GM12878 (cell line): ENCODE results near the gene NDC1. TPM values are rescaled to one million over a fixed set of nuclear protein-coding genes. Genes with fewer than 3 reads are reported as not detected.

Experiments
- ATAC-seq: fragments of 200-7000 bp; cut with Tn5 transposase; 3 replicates; pipeline ENCODE4 v1.9.1; 2020; ENCODE audit warnings: mild to moderate bottlenecking, moderate library complexity
- BruUV-seq: library from RNA; stranded (reverse); fragments of 400-500 nt; replicated peaks from 2 replicates; lab custom pipeline; 2021; lab: Mats Ljungman, UMichigan
- CTCF ChIA-PET: fragments of 300-600 bp; sonication (Branson Sonifier 250); formaldehyde crosslinking; extraction: SDS; loops from one replicate; lab custom pipeline; 2021; ENCODE audit warnings: inconsistent platforms; lab: Yijun Ruan, JAX
- POLR2A ChIA-PET: fragments of 350-600 bp; formaldehyde crosslinking; extraction: SDS; loops from one replicate; lab custom pipeline; 2021; ENCODE audit warnings: inconsistent platforms; lab: Charles Lee
- RAD21 ChIA-PET: fragments of 300-600 bp; sonication (Branson Sonifier 250); formaldehyde crosslinking; loops from one replicate; lab custom pipeline; 2023; ENCODE audit warnings: antibody characterized with exemption; ENCODE audit not compliant: unreplicated experiment; lab: Charles Lee
- SMC1A ChIA-PET: fragments of 300-600 bp; sonication (Branson Sonifier 250); formaldehyde crosslinking; loops from one replicate; lab custom pipeline; 2023; ENCODE audit not compliant: unreplicated experiment, uncharacterized antibody; lab: Charles Lee
- DNase-seq: peaks from one replicate; pipeline ENCODE4 v3.0.0-alpha.2; 2011; ENCODE audit warnings: low read depth, low spot score
- FAIRE-seq: peaks from 3 replicates; lab custom pipeline; 2011; peaks lifted over from hg19 to GRCh38; lab: Jason Lieb, UNC
- H2AFZ ChIP-seq: 2 replicates; pipeline ENCODE4 v1.6.0; 2011; ENCODE audit warnings: low read depth, low read length, control low read depth; ENCODE audit not compliant: control insufficient read depth
- H3K27ac ChIP-seq: 2 replicates; pipeline ENCODE4 v1.5.1; 2011; ENCODE audit warnings: control low read depth; ENCODE audit not compliant: control insufficient read depth, insufficient read depth
- H3K27me3 ChIP-seq, 2 experiments: replicated peaks in 1 of 2; 2 replicates each; pipeline versions ENCODE4 v1.6.0 to v1.6.1; 2011; ENCODE audit warnings: low read length in 1 of 2; ENCODE audit not compliant: control insufficient read depth in 2 of 2, insufficient read depth in 2 of 2
- H3K36me3 ChIP-seq, 2 experiments: 2 replicates each; pipeline ENCODE4 v1.5.1; 2011; ENCODE audit warnings: low read length in 1 of 2; ENCODE audit not compliant: control insufficient read depth in 2 of 2, insufficient read depth in 2 of 2
- H3K4me1 ChIP-seq: 2 replicates; pipeline ENCODE4 v1.6.1; 2011; ENCODE audit warnings: mild to moderate bottlenecking, low read length, moderate library complexity, mixed read lengths; ENCODE audit not compliant: control insufficient read depth, insufficient read depth
- H3K4me2 ChIP-seq: 2 replicates; pipeline ENCODE4 v1.6.0; 2011; ENCODE audit warnings: control low read depth; ENCODE audit not compliant: control insufficient read depth, insufficient read depth
- H3K4me3 ChIP-seq: fragments of 200-600 bp; sonication (generic); 2 replicates; pipeline ENCODE4 v1.5.1; 2016
- H3K79me2 ChIP-seq: 2 replicates; pipeline ENCODE4 v1.6.0; 2011; ENCODE audit warnings: low read length; ENCODE audit not compliant: control insufficient read depth, insufficient read depth
- H3K9ac ChIP-seq: 2 replicates; pipeline ENCODE4 v1.8.0; 2011; ENCODE audit warnings: low read length, control low read depth, mixed read lengths; ENCODE audit not compliant: control insufficient read depth, insufficient read depth
- H3K9me3 ChIP-seq: replicated peaks from 3 replicates; pipeline ENCODE4 v1.5.1; 2011; ENCODE audit warnings: mild to moderate bottlenecking, low read length; ENCODE audit not compliant: control insufficient read depth, insufficient read depth
- H4K20me1 ChIP-seq: 2 replicates; pipeline ENCODE4 v1.6.0; 2011; ENCODE audit not compliant: control insufficient read depth, insufficient read depth
- CBFB ChIP-seq: IDR thresholded peaks from 2 replicates; pipeline ENCODE4 v1.6.1; 2016; ENCODE audit warnings: antibody characterized with exemption, low read depth
- CEBPB ChIP-seq, 2 experiments: fragments of 150-350 bp in 1 of 2; IDR thresholded peaks; 2 replicates each; pipeline ENCODE4 v1.6.1; 2012 to 2014; ENCODE audit warnings: low read depth in 2 of 2, low read length in 2 of 2, borderline replicate concordance in 1 of 2, inconsistent platforms in 1 of 2
- CTCF ChIP-seq, 3 experiments: IDR thresholded peaks in 2 of 3; conservative IDR thresholded peaks in 1 of 3; 2 replicates each; pipeline ENCODE4 v1.5.1; 2011; ENCODE audit warnings: low read depth in 3 of 3, low read length in 3 of 3, mild to moderate bottlenecking in 3 of 3, control low read depth in 2 of 3, moderate library complexity in 2 of 3, inconsistent platforms in 1 of 3, mixed read lengths in 1 of 3; ENCODE audit not compliant: control insufficient read depth in 2 of 3, insufficient read depth in 1 of 3; ENCODE audit errors: extremely low read depth in 1 of 3
- IRF3 ChIP-seq: fragments of 450-650 bp; IDR thresholded peaks from 2 replicates; pipeline ENCODE4 v1.6.1; 2014; ENCODE audit warnings: mild to moderate bottlenecking
- RAD21 ChIP-seq: IDR thresholded peaks from 2 replicates; pipeline ENCODE4 v1.6.1; 2011; ENCODE audit warnings: mild to moderate bottlenecking, low read depth, low read length, moderate library complexity; ENCODE audit not compliant: insufficient read depth
- SMARCA5 ChIP-seq: fragments of 450-650 bp; IDR thresholded peaks from 2 replicates; pipeline ENCODE4 v1.6.1; 2017; ENCODE audit warnings: mild to moderate bottlenecking
- SMC3 ChIP-seq: IDR thresholded peaks from 2 replicates; pipeline ENCODE4 v1.6.1; 2011; ENCODE audit warnings: low read length, improper control_type of control experiment, borderline replicate concordance
- whole genome bisulfite sequencing: methylation state at CpG from one replicate; pipeline ENCODE4 v1.1.6; 2016; ENCODE audit warnings: low lambda C conversion rate; ENCODE audit not compliant: insufficient replicate concordance, insufficient coverage; ENCODE audit errors: missing lambda C conversion rate; 5-methylcytosine and 5-hydroxymethylcytosine counted together
- in situ Hi-C: fragments of 300-500 bp; cut with MboI; formaldehyde crosslinking; loops from 9 replicates; pipeline ENCODE4 v1.14.3; 2018; ENCODE audit warnings: mixed read lengths
- intact Hi-C: fragments of 100-400 bp; cut with micrococcal nuclease; formaldehyde crosslinking; loops from one replicate; pipeline ENCODE4 v1.14.2; 2022; ENCODE audit not compliant: unreplicated experiment
- polyA plus RNA-seq, 11 experiments: library from polyadenylated mRNA; depleted of rRNA in 4 of 11; unstranded in 6 of 11; stranded (reverse) in 5 of 11; fragments of >200 nt; fragmentation: Nextera tagmentation in 4 of 11; fragmentation: Illumina TruSeq in 1 of 11; extraction: Ambion mirVana in 4 of 11; extraction: Trizol in 1 of 11; gene quantifications; 1 replicate in 1 of 11; 2 replicates in 10 of 11; pipeline versions ENCODE4 v1.2.1 to v1.2.3, GENCODE V29; 2011 to 2016; ENCODE audit warnings: inconsistent platforms in 2 of 11, missing spikeins in 2 of 11, low read depth in 1 of 11
- small RNA-seq: library from RNA; depleted of rRNA; stranded (forward); fragments of <200 nt; gene quantifications from one replicate; pipeline ENCODE3, GENCODE V24; 2014
- total RNA-seq, 4 experiments: library from RNA; depleted of rRNA in 3 of 4; stranded (reverse); fragments of >200 nt in 3 of 4; fragmentation: Illumina TruSeq in 1 of 4; extraction: Trizol in 1 of 4; gene quantifications; 2 replicates each; pipeline versions ENCODE4 v1.2.1 to v1.2.3, GENCODE V29; 2013 to 2021

Gene NDC1
- total and polyA plus RNA-seq, 10 of the 15 experiments (the other 5 are each of a cell fraction or from before 2014, with no cell fraction given) = 20.2 to 77.6 (median 47.1) TPM

- no peak for DNase-seq
Observed at GRCh38 chr1:53715478-53715877, 122.6 kb downstream of the NDC1 start.

More at GRCh38 chr1:53715478-53715877, 122.6 kb downstream of the NDC1 start:
- H3K9me3 ChIP-seq = no peaks in the 10 kb centered on the region
- H3K27me3 ChIP-seq = no peaks in the 10 kb centered on the region; a peak in 2 of 4 replicates
- BruUV-seq = no TSS peak
- no peaks in the 10 kb centered on the region for H3K36me3 ChIP-seq
- no peaks in the 10 kb centered on the region for H3K4me1 ChIP-seq
- WGBS = 17% methylated on average over 11 of the region's 11 CpGs
- intact Hi-C loops (loop anchor here (1.0 kb wide), 1 partner anchor 39 kb away; no protein-coding TSS in a partner anchor), in situ Hi-C loops (no loop called here)
- no peak overlapping the region for H2AFZ ChIP-seq
- ATAC-seq = peak; percentile 84
- H3K4me3 ChIP-seq = no peak overlapping the region
- POLR2A ChIA-PET = no interaction called here
- CTCF ChIA-PET = interaction anchor here (0.6 to 1.4 kb wide), 4 partner anchors 9 to 583 kb away, joined by 3 to 4 read pairs (median 4); no protein-coding TSS in a partner anchor
- H3K79me2 ChIP-seq = no peaks in the 10 kb centered on the region
- SMC1A ChIA-PET = no interaction called here
- H3K9ac ChIP-seq = no peak overlapping the region
- RAD21 ChIA-PET = no interaction called here
- H3K27ac ChIP-seq = no peak overlapping the region
- H4K20me1 ChIP-seq = no peaks in the 10 kb centered on the region
- TF ChIP-seq CEBPB (IDR thresholded peaks at IDR 0.05; ENCODE audit: borderline replicate concordance in 1 of 2, low read depth in 2 of 2, low read length in 2 of 2) (no peak), CTCF (IDR thresholded peaks at IDR 0.05 in 2 of 3, conservative IDR thresholded peaks at IDR 0.05 in 1 of 3; ENCODE audit: control insufficient read depth in 2 of 3, extremely low read depth in 1 of 3, insufficient read depth in 1 of 3, low read depth in 3 of 3, low read length in 3 of 3) (peak; percentile 52 to 63 (median 53)), IRF3 (no peak), RAD21 (peak; percentile 34), CBFB (no peak), SMARCA5 (no peak), SMC3 (peak; percentile 32; the same call in 1 of the 2 replicates)
- H3K4me2 ChIP-seq = no peak overlapping the region
- FAIRE-seq = no peak

Small RNA genes within 50 kb of the gene (small RNA-seq; reads per million reads assigned to genes)
- not detected for gene AL049745.1
- not detected for gene RF00418

Other genes starting within 250 kb of the NDC1 start
Only the 7 nearest of the 8 such genes appear.
- 0.05 TPM in 1 of 2 replicates, not detected in the other for gene GLIS1, start 99.1 kb downstream of the NDC1 start, total RNA-seq (2014; rRNA removed)
- not detected in 2 replicates for gene GLIS1, start 99.1 kb downstream of the NDC1 start, total RNA-seq (2014; rRNA removed; fragmentation: Illumina TruSeq; extraction: Trizol)
- gene GLIS1, start 99.1 kb downstream of the NDC1 start, total RNA-seq (2021) = 0.13 TPM in 1 of 2 replicates, not detected in the other
- not detected in 2 replicates for gene GLIS1, start 99.1 kb downstream of the NDC1 start, polyA plus RNA-seq (2011; rRNA removed)
- not detected in 2 replicates for gene GLIS1, start 99.1 kb downstream of the NDC1 start, polyA plus RNA-seq (2014; fragmentation: Illumina TruSeq; extraction: Trizol)
- not detected for gene GLIS1, start 99.1 kb downstream of the NDC1 start, polyA plus RNA-seq (2014; fragmentation: Nextera tagmentation; extraction: Ambion mirVana)
- not detected in 2 replicates for gene GLIS1, start 99.1 kb downstream of the NDC1 start, polyA plus RNA-seq (2014; rRNA removed)
- gene GLIS1, start 99.1 kb downstream of the NDC1 start, polyA plus RNA-seq (2016; fragmentation: Nextera tagmentation; extraction: Ambion mirVana) = not detected
- 20.4 and 24.6 TPM in 2 replicates for gene YIPF1, start 51.5 kb upstream of the NDC1 start, total RNA-seq (2014; rRNA removed)
- gene YIPF1, start 51.5 kb upstream of the NDC1 start, total RNA-seq (2014; rRNA removed; fragmentation: Illumina TruSeq; extraction: Trizol) = 17.1 and 20.6 TPM in 2 replicates
- gene YIPF1, start 51.5 kb upstream of the NDC1 start, total RNA-seq (2021) = 13.5 and 14.5 TPM in 2 replicates
- 36.0 and 36.3 TPM in 2 replicates for gene YIPF1, start 51.5 kb upstream of the NDC1 start, polyA plus RNA-seq (2011; rRNA removed)
- 23.4 and 30.2 TPM in 2 replicates for gene YIPF1, start 51.5 kb upstream of the NDC1 start, polyA plus RNA-seq (2014; fragmentation: Illumina TruSeq; extraction: Trizol)
- gene YIPF1, start 51.5 kb upstream of the NDC1 start, polyA plus RNA-seq (2014; fragmentation: Nextera tagmentation; extraction: Ambion mirVana) = 10 to 100 TPM; 13.0 to 15.7 TPM
- 16.6 and 17.7 TPM in 2 replicates for gene YIPF1, start 51.5 kb upstream of the NDC1 start, polyA plus RNA-seq (2014; rRNA removed)
- 10 to 100 TPM; 20.2 to 24.2 TPM for gene YIPF1, start 51.5 kb upstream of the NDC1 start, polyA plus RNA-seq (2016; fragmentation: Nextera tagmentation; extraction: Ambion mirVana)
- not detected in 2 replicates for gene DIO1, start 55.9 kb upstream of the NDC1 start, total RNA-seq (2014; rRNA removed)
- not detected in 2 replicates for gene DIO1, start 55.9 kb upstream of the NDC1 start, total RNA-seq (2014; rRNA removed; fragmentation: Illumina TruSeq; extraction: Trizol)
- gene DIO1, start 55.9 kb upstream of the NDC1 start, total RNA-seq (2021) = not detected in 2 replicates
- 0.04 TPM in 1 of 2 replicates, not detected in the other for gene DIO1, start 55.9 kb upstream of the NDC1 start, polyA plus RNA-seq (2011; rRNA removed)
- 0.12 TPM in 1 of 2 replicates, not detected in the other for gene DIO1, start 55.9 kb upstream of the NDC1 start, polyA plus RNA-seq (2014; fragmentation: Illumina TruSeq; extraction: Trizol)
- under 1 TPM in 1 of 2 experiments, not detected in 1; 0.13 TPM for gene DIO1, start 55.9 kb upstream of the NDC1 start, polyA plus RNA-seq (2014; fragmentation: Nextera tagmentation; extraction: Ambion mirVana)
- 0.26 TPM in 1 of 2 replicates, not detected in the other for gene DIO1, start 55.9 kb upstream of the NDC1 start, polyA plus RNA-seq (2014; rRNA removed)
- gene DIO1, start 55.9 kb upstream of the NDC1 start, polyA plus RNA-seq (2016; fragmentation: Nextera tagmentation; extraction: Ambion mirVana) = under 1 TPM in 1 of 2 experiments, not detected in 1; 0.11 TPM
- 66.7 and 75.5 TPM in 2 replicates for gene IFT25, start 107.4 kb upstream of the NDC1 start, total RNA-seq (2014; rRNA removed)
- gene IFT25, start 107.4 kb upstream of the NDC1 start, total RNA-seq (2014; rRNA removed; fragmentation: Illumina TruSeq; extraction: Trizol) = 135 TPM in 2 replicates
- gene IFT25, start 107.4 kb upstream of the NDC1 start, total RNA-seq (2021) = 52.2 and 55.7 TPM in 2 replicates
- 86.9 and 161 TPM in 2 replicates for gene IFT25, start 107.4 kb upstream of the NDC1 start, polyA plus RNA-seq (2011; rRNA removed)
- gene IFT25, start 107.4 kb upstream of the NDC1 start, polyA plus RNA-seq (2014; fragmentation: Illumina TruSeq; extraction: Trizol) = 127 and 172 TPM in 2 replicates
- 100 to 1,000 TPM; 202 to 242 TPM for gene IFT25, start 107.4 kb upstream of the NDC1 start, polyA plus RNA-seq (2014; fragmentation: Nextera tagmentation; extraction: Ambion mirVana)
- gene IFT25, start 107.4 kb upstream of the NDC1 start, polyA plus RNA-seq (2014; rRNA removed) = 82.6 and 99.2 TPM in 2 replicates
- 100 to 1,000 TPM; 170 to 202 TPM for gene IFT25, start 107.4 kb upstream of the NDC1 start, polyA plus RNA-seq (2016; fragmentation: Nextera tagmentation; extraction: Ambion mirVana)
- gene LRRC42, start 108.1 kb upstream of the NDC1 start, total RNA-seq (2014; rRNA removed) = 15.2 and 17.2 TPM in 2 replicates
- 20.3 and 21.0 TPM in 2 replicates for gene LRRC42, start 108.1 kb upstream of the NDC1 start, total RNA-seq (2014; rRNA removed; fragmentation: Illumina TruSeq; extraction: Trizol)
- 22.1 and 22.4 TPM in 2 replicates for gene LRRC42, start 108.1 kb upstream of the NDC1 start, total RNA-seq (2021)
- 34.4 and 35.9 TPM in 2 replicates for gene LRRC42, start 108.1 kb upstream of the NDC1 start, polyA plus RNA-seq (2011; rRNA removed)
- 18.1 and 25.8 TPM in 2 replicates for gene LRRC42, start 108.1 kb upstream of the NDC1 start, polyA plus RNA-seq (2014; fragmentation: Illumina TruSeq; extraction: Trizol)
- 10 to 100 TPM; 11.0 to 18.4 TPM for gene LRRC42, start 108.1 kb upstream of the NDC1 start, polyA plus RNA-seq (2014; fragmentation: Nextera tagmentation; extraction: Ambion mirVana)
- 24.9 and 25.6 TPM in 2 replicates for gene LRRC42, start 108.1 kb upstream of the NDC1 start, polyA plus RNA-seq (2014; rRNA removed)
- 10 to 100 TPM; 23.9 to 25.3 TPM for gene LRRC42, start 108.1 kb upstream of the NDC1 start, polyA plus RNA-seq (2016; fragmentation: Nextera tagmentation; extraction: Ambion mirVana)
- gene LDLRAD1, start 179.9 kb upstream of the NDC1 start, total RNA-seq (2014; rRNA removed) = not detected in 2 replicates
- gene LDLRAD1, start 179.9 kb upstream of the NDC1 start, total RNA-seq (2014; rRNA removed; fragmentation: Illumina TruSeq; extraction: Trizol) = not detected in 2 replicates
- not detected in 2 replicates for gene LDLRAD1, start 179.9 kb upstream of the NDC1 start, total RNA-seq (2021)
- gene LDLRAD1, start 179.9 kb upstream of the NDC1 start, polyA plus RNA-seq (2011; rRNA removed) = not detected in 2 replicates
- not detected in 2 replicates for gene LDLRAD1, start 179.9 kb upstream of the NDC1 start, polyA plus RNA-seq (2014; fragmentation: Illumina TruSeq; extraction: Trizol)
- not detected for gene LDLRAD1, start 179.9 kb upstream of the NDC1 start, polyA plus RNA-seq (2014; fragmentation: Nextera tagmentation; extraction: Ambion mirVana)
- gene LDLRAD1, start 179.9 kb upstream of the NDC1 start, polyA plus RNA-seq (2014; rRNA removed) = not detected in 2 replicates
- not detected for gene LDLRAD1, start 179.9 kb upstream of the NDC1 start, polyA plus RNA-seq (2016; fragmentation: Nextera tagmentation; extraction: Ambion mirVana)
- 110 and 119 TPM in 2 replicates for gene TMEM59, start 214.9 kb upstream of the NDC1 start, total RNA-seq (2014; rRNA removed)
- 72.9 and 78.3 TPM in 2 replicates for gene TMEM59, start 214.9 kb upstream of the NDC1 start, total RNA-seq (2014; rRNA removed; fragmentation: Illumina TruSeq; extraction: Trizol)
- gene TMEM59, start 214.9 kb upstream of the NDC1 start, total RNA-seq (2021) = 95.9 and 99.3 TPM in 2 replicates
- 273 and 319 TPM in 2 replicates for gene TMEM59, start 214.9 kb upstream of the NDC1 start, polyA plus RNA-seq (2011; rRNA removed)
- 69.9 and 83.6 TPM in 2 replicates for gene TMEM59, start 214.9 kb upstream of the NDC1 start, polyA plus RNA-seq (2014; fragmentation: Illumina TruSeq; extraction: Trizol)
- gene TMEM59, start 214.9 kb upstream of the NDC1 start, polyA plus RNA-seq (2014; fragmentation: Nextera tagmentation; extraction: Ambion mirVana) = 100 to 1,000 TPM; 112 to 128 TPM
- gene TMEM59, start 214.9 kb upstream of the NDC1 start, polyA plus RNA-seq (2014; rRNA removed) = 76.6 and 108 TPM in 2 replicates
- gene TMEM59, start 214.9 kb upstream of the NDC1 start, polyA plus RNA-seq (2016; fragmentation: Nextera tagmentation; extraction: Ambion mirVana) = 100 to 1,000 TPM; 171 to 200 TPM